ENCODE measurements around the gene RMND5B. TPM values are rescaled to one million over a fixed set of nuclear protein-coding genes. Genes with fewer than 3 reads are reported as not detected.

RMND5B gene
- total and polyA plus RNA-seq, 2 experiments from 2014 or later: 17.5 to 19.9 TPM

GRCh38 chr5:178152491-178153444 lies 22.0 kb downstream of the RMND5B start:
- H2AFZ ChIP-seq: peak overlapping the region; percentile 69
- H3K36me3 ChIP-seq (ENCODE audit: low read depth): peaks cover 16% of the 10 kb centered on the region
- peak; percentile 17 for DNase-seq
- H3K9me3 ChIP-seq (ENCODE audit: low read depth): no peaks in the 10 kb centered on the region
- peaks cover 19% of the 10 kb centered on the region for H3K79me2 ChIP-seq (ENCODE audit: insufficient read depth)
- peak overlapping the region; percentile 65 for H3K27ac ChIP-seq
- H4K20me1 ChIP-seq (ENCODE audit: insufficient read depth): no peaks in the 10 kb centered on the region
- peak overlapping the region; percentile 88 for H3K4me3 ChIP-seq
- H3F3A ChIP-seq (ENCODE audit: insufficient read depth): no peaks in the 10 kb centered on the region
- H3K27me3 ChIP-seq (replicated peaks; ENCODE audit: insufficient read depth): no peaks in the 10 kb centered on the region
- H3K4me2 ChIP-seq (ENCODE audit: unreplicated experiment): peak overlapping the region; percentile 86
- in situ Hi-C loops (cut with MboI): loop anchor here (25.0 kb wide), 1 partner anchor 540 kb away; the partner anchor contains the start of gene B4GALT7
- TF ChIP-seq EZH2 (IDR thresholded peaks at IDR 0.05; ENCODE audit: insufficient read depth, poor library complexity, severe bottlenecking) (no peak), EZH2phosphoT487 (IDR thresholded peaks at IDR 0.05; ENCODE audit: insufficient read depth, low read depth) (no peak)
- peaks cover 8% of the 10 kb centered on the region; the same call in 1 of the 2 replicates for H3K4me1 ChIP-seq (ENCODE audit: insufficient read depth)
- H3K9me2 ChIP-seq (ENCODE audit: insufficient read depth): no peaks in the 10 kb centered on the region
- WGBS, 2 experiments (ENCODE audit: low coverage in 1 of 2, low lambda C conversion rate in 2 of 2, missing lambda C conversion rate in 2 of 2): 44 to 45% methylated on average over 31 of the region's 31 CpGs
- peak overlapping the region; percentile 92 for H3K9ac ChIP-seq

DNA sequence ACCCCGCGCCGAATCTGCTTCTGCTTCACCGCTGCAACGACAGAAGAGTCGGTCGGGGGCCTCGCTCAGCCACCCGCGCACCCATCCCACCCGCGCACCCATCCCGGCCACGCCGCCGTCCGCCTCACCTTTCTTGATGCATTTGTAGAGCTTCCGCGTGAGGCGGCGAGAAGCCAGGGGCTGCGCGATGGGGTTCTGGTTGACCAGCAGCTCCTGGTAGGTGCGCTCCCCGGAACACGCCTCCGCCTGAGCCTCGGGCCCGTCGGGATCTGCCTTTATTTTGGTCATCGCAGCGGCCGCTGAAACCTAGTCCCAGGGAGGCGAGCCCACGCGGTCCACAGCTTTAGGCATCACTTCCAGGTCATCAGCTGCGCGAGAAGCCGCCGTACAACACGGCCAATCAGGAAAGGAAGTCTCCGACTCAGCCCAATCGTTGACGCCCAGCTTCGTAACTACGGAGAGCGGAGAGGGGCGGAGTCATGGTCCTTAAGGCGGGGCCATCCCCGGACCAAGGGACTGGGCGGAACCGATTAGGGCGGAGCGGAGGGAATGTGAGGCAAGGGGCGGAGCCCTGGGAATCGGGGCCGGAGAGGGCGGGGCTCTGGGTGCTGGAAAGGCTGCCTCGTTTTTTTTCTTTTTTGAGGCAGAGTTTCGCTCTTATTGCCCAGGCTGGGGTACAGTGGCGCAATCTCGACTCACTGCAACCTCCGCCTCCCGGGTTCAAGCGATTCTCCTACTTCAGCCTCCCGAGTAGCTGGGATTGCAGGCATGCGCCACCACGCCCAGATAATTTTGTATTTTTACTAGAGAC lies 22.9 kb downstream of the RMND5B start, which contains the start of gene NHP2:
Gene NHP2, minus strand, starts transcription at position 356 of the 811 bp plus-strand sequence. Its CDS starts 68 bp downstream, at position 288.
- Histone ChIP-seq H3K9me2 (ENCODE audit: insufficient read depth) (no peaks in the 10 kb centered on the region), H3K36me3 (ENCODE audit: low read depth) (peaks cover 9% of the 10 kb centered on the region), H4K20me1 (ENCODE audit: insufficient read depth) (no peaks in the 10 kb centered on the region), H3K27me3 (replicated peaks; ENCODE audit: insufficient read depth) (no peaks in the 10 kb centered on the region), H3K4me2 (ENCODE audit: unreplicated experiment) (peak within 1 kb of the TSS; percentile 86), H3K9me3 (ENCODE audit: low read depth) (no peaks in the 10 kb centered on the region), H3K79me2 (ENCODE audit: insufficient read depth) (peaks cover 19% of the 10 kb centered on the region), H3F3A (ENCODE audit: insufficient read depth) (no peaks in the 10 kb centered on the region), H3K4me3 (peak within 1 kb of the TSS; percentile 88), H3K27ac (peak within 1 kb of the TSS; percentile 65), H3K4me1 (ENCODE audit: insufficient read depth) (peaks cover 8% of the 10 kb centered on the region; the same call in 1 of the 2 replicates), H3K9ac (peak within 1 kb of the TSS; percentile 92), H2AFZ (peak within 1 kb of the TSS; percentile 86)
- WGBS, 2 experiments (ENCODE audit: low coverage in 1 of 2, low lambda C conversion rate in 2 of 2, missing lambda C conversion rate in 2 of 2): 1 to 2% methylated on average over 58 to 68 of the region's 68 CpGs
- DNase-seq: peak; percentile 100
- no peak for TF ChIP-seq EZH2 (IDR thresholded peaks at IDR 0.05; ENCODE audit: insufficient read depth, poor library complexity, severe bottlenecking)
- TF ChIP-seq EZH2phosphoT487 (IDR thresholded peaks at IDR 0.05; ENCODE audit: insufficient read depth, low read depth): no peak
- in situ Hi-C loops (cut with MboI): loop anchor here (25.0 kb wide), 1 partner anchor 541 kb away; the partner anchor contains the start of gene B4GALT7

DNA sequence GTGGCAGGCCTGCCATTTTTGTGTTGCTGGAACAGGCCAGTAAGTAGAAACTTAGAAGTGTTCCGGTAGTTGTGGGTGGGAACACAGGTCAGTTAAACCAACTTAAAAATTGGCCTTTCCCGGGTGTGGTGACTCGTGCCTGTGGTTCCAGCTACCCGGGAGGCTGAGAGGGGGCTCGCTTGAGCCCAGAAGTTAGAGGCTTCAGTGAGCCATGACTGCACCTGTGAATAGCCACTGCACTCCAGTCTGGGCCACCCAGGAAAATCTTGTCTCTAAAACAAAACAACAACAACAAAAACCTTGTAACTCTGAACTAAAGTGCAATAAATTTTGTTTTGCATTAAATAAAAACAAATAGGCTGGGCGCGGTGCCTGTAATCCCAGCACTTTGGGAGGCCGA lies 24.3 kb downstream of the RMND5B start:
- H3K4me2 ChIP-seq (ENCODE audit: unreplicated experiment): no peak overlapping the region
- no peaks in the 10 kb centered on the region for H3K9me3 ChIP-seq (ENCODE audit: low read depth)
- H3K9me2 ChIP-seq (ENCODE audit: insufficient read depth): no peaks in the 10 kb centered on the region
- in situ Hi-C loops (cut with MboI): loop anchor here (25.0 kb wide), 1 partner anchor 543 kb away; the partner anchor contains the start of gene B4GALT7
- no peaks in the 10 kb centered on the region for H3F3A ChIP-seq (ENCODE audit: insufficient read depth)
- H2AFZ ChIP-seq: peak overlapping the region; percentile 86; the same call in 1 of the 2 replicates
- peaks cover 6% of the 10 kb centered on the region for H3K36me3 ChIP-seq (ENCODE audit: low read depth)
- H3K4me1 ChIP-seq (ENCODE audit: insufficient read depth): peaks cover 8% of the 10 kb centered on the region; the same call in 1 of the 2 replicates
- no peak overlapping the region for H3K9ac ChIP-seq
- H3K27ac ChIP-seq: no peak overlapping the region
- WGBS, 2 experiments (ENCODE audit: low coverage in 1 of 2, low lambda C conversion rate in 2 of 2, missing lambda C conversion rate in 2 of 2): 69 to 74% methylated on average over 8 of the region's 8 CpGs
- H3K79me2 ChIP-seq (ENCODE audit: insufficient read depth): peaks cover 19% of the 10 kb centered on the region
- no peaks in the 10 kb centered on the region for H4K20me1 ChIP-seq (ENCODE audit: insufficient read depth)
- no peaks in the 10 kb centered on the region for H3K27me3 ChIP-seq (replicated peaks; ENCODE audit: insufficient read depth)
- no peak for DNase-seq
- TF ChIP-seq EZH2 (IDR thresholded peaks at IDR 0.05; ENCODE audit: insufficient read depth, poor library complexity, severe bottlenecking) (no peak), EZH2phosphoT487 (IDR thresholded peaks at IDR 0.05; ENCODE audit: insufficient read depth, low read depth) (no peak)
- no peak overlapping the region for H3K4me3 ChIP-seq

- H3K27me3 ChIP-seq (replicated peaks; ENCODE audit: insufficient read depth): peaks cover 5% of the 10 kb centered on the region; the same call in 1 of the 2 replicates
- no peak overlapping the region for H3K4me3 ChIP-seq
- H3K36me3 ChIP-seq (ENCODE audit: low read depth): no peaks in the 10 kb centered on the region
- no peaks in the 10 kb centered on the region for H3K9me2 ChIP-seq (ENCODE audit: insufficient read depth)
- no peak overlapping the region for H3K4me2 ChIP-seq (ENCODE audit: unreplicated experiment)
- H3F3A ChIP-seq (ENCODE audit: insufficient read depth): no peaks in the 10 kb centered on the region
- WGBS, 2 experiments (ENCODE audit: low coverage in 1 of 2, low lambda C conversion rate in 2 of 2, missing lambda C conversion rate in 2 of 2): 55 to 68% methylated on average over 5 of the region's 5 CpGs
- no peaks in the 10 kb centered on the region for H4K20me1 ChIP-seq (ENCODE audit: insufficient read depth)
- no peak overlapping the region for H2AFZ ChIP-seq
- H3K27ac ChIP-seq: no peak overlapping the region
- no peaks in the 10 kb centered on the region for H3K4me1 ChIP-seq (ENCODE audit: insufficient read depth)
- H3K9me3 ChIP-seq (ENCODE audit: low read depth): no peaks in the 10 kb centered on the region
- in situ Hi-C loops (cut with MboI): loop anchor here (5.0 to 25.0 kb wide), 2 partner anchors 83 to 548 kb away; partner anchors contain the start of gene B4GALT7
- no peak for TF ChIP-seq EZH2phosphoT487 (IDR thresholded peaks at IDR 0.05; ENCODE audit: insufficient read depth, low read depth)
- no peak for TF ChIP-seq EZH2 (IDR thresholded peaks at IDR 0.05; ENCODE audit: insufficient read depth, poor library complexity, severe bottlenecking)
- no peak overlapping the region for H3K9ac ChIP-seq
- H3K79me2 ChIP-seq (ENCODE audit: insufficient read depth): no peaks in the 10 kb centered on the region
- DNase-seq: no peak
Observed at GRCh38 chr5:178160176-178160575, 29.4 kb downstream of the RMND5B start.
